WTC11 (cell line): ENCODE data around the gene VPS41. TPM values are rescaled to one million over a fixed set of nuclear protein-coding genes. Genes with fewer than 3 reads are reported as not detected.

Experiments
- ATAC-seq: fragments of 200-7000 bp; cut with Tn5 transposase; 2 replicates; pipeline ENCODE4 v1.10.0; 2021; ENCODE audit warnings: mild to moderate bottlenecking, moderate library complexity
- CTCF ChIA-PET: fragments of 300-600 bp; sonication (Branson Sonifier 250); formaldehyde crosslinking; loops from one replicate; lab custom pipeline; 2021; ENCODE audit warnings: antibody characterized with exemption; lab: Charles Lee
- POLR2A ChIA-PET: fragments of 350-600 bp; sonication (Branson Sonifier 250); formaldehyde crosslinking; loops from one replicate; lab custom pipeline; 2021; ENCODE audit warnings: antibody characterized with exemption; lab: Charles Lee
- DNase-seq: peaks from one replicate; pipeline ENCODE4 v3.0.0; 2021; ENCODE audit warnings: low spot score
- H3K27ac Mint-ChIP-seq: 2 replicates; pipeline ENCODE4 v1.8.0; 2021; ENCODE audit warnings: mixed read lengths
- H3K27me3 Mint-ChIP-seq: 2 replicates; pipeline ENCODE4 v1.8.0; 2021; ENCODE audit warnings: low read depth, mild to moderate bottlenecking, moderate library complexity, mixed read lengths
- H3K36me3 Mint-ChIP-seq: 2 replicates; pipeline ENCODE4 v1.8.0; 2021; ENCODE audit warnings: mixed read lengths
- H3K4me1 Mint-ChIP-seq: 2 replicates; pipeline ENCODE4 v1.8.0; 2022; ENCODE audit warnings: mixed read lengths
- H3K4me3 Mint-ChIP-seq: 2 replicates; pipeline ENCODE4 v1.8.0; 2021; ENCODE audit warnings: mild to moderate bottlenecking, moderate library complexity, mixed read lengths
- H3K9me3 Mint-ChIP-seq: 2 replicates; pipeline ENCODE4 v1.8.0; 2021; ENCODE audit warnings: mixed read lengths
- ARID4B ChIP-seq: sonication (generic); formaldehyde crosslinking; IDR thresholded peaks from 2 replicates; pipeline ENCODE4 v1.8.0; 2023; ENCODE audit warnings: missing genetic modification reagents, mild to moderate bottlenecking, borderline replicate concordance
- ATF3 ChIP-seq: sonication (generic); formaldehyde crosslinking; conservative IDR thresholded peaks from 2 replicates; pipeline ENCODE4 v1.8.1; 2022; ENCODE audit warnings: mild to moderate bottlenecking, missing genetic modification reagents
- CDX4 ChIP-seq: fragments of 250-450 bp; sonication (Bioruptor Pico); IDR thresholded peaks from 2 replicates; pipeline ENCODE4 v1.9.0; 2021; ENCODE audit warnings: moderate library complexity, mild to moderate bottlenecking, inconsistent platforms, borderline replicate concordance
- CREM ChIP-seq: sonication (generic); formaldehyde crosslinking; IDR thresholded peaks from 2 replicates; pipeline ENCODE4 v1.8.1; 2022; ENCODE audit warnings: mild to moderate bottlenecking, missing genetic modification reagents, moderate library complexity
- ELF4 ChIP-seq: sonication (generic); formaldehyde crosslinking; IDR thresholded peaks from 2 replicates; pipeline ENCODE4 v1.8.1; 2022; ENCODE audit warnings: low read depth, mild to moderate bottlenecking, moderate library complexity, missing genetic modification reagents
- IRF2 ChIP-seq: sonication (generic); formaldehyde crosslinking; IDR thresholded peaks from 2 replicates; pipeline ENCODE4 v1.8.0; 2022; ENCODE audit warnings: low read depth, missing genetic modification reagents, borderline replicate concordance
- NFE2L1 ChIP-seq: sonication (generic); formaldehyde crosslinking; IDR thresholded peaks from 2 replicates; pipeline ENCODE4 v1.8.1; 2023; ENCODE audit warnings: missing genetic modification reagents
- NR2C2 ChIP-seq: sonication (generic); formaldehyde crosslinking; IDR thresholded peaks from 2 replicates; pipeline ENCODE4 v1.8.0; 2022; ENCODE audit warnings: mild to moderate bottlenecking, missing genetic modification reagents
- SMAD3 ChIP-seq: sonication (generic); formaldehyde crosslinking; IDR thresholded peaks from 2 replicates; pipeline ENCODE4 v1.8.0; 2022; ENCODE audit warnings: missing genetic modification reagents, mild to moderate bottlenecking, borderline replicate concordance
- TEAD1 ChIP-seq: sonication (generic); formaldehyde crosslinking; IDR thresholded peaks from 2 replicates; pipeline ENCODE4 v1.8.0; 2022; ENCODE audit warnings: mild to moderate bottlenecking, missing genetic modification reagents
- ZNF263 ChIP-seq: sonication (generic); formaldehyde crosslinking; IDR thresholded peaks from 2 replicates; pipeline ENCODE4 v1.8.1; 2022; ENCODE audit warnings: low read depth, mild to moderate bottlenecking, moderate library complexity, missing genetic modification reagents
- ZNF317 ChIP-seq: sonication (generic); formaldehyde crosslinking; IDR thresholded peaks from 2 replicates; pipeline ENCODE4 v1.8.1; 2023; ENCODE audit warnings: low read depth, mild to moderate bottlenecking, moderate library complexity, missing genetic modification reagents, borderline replicate concordance
- ZNF416 ChIP-seq: fragments of 250-450 bp; sonication (Bioruptor Pico); IDR thresholded peaks from 2 replicates; pipeline ENCODE4 v1.9.0; 2021; ENCODE audit warnings: mild to moderate bottlenecking, inconsistent platforms
- ZNF423 ChIP-seq: fragments of 250-450 bp; sonication (Bioruptor Pico); IDR thresholded peaks from 2 replicates; pipeline ENCODE4 v2.1.2; 2022; ENCODE audit warnings: mild to moderate bottlenecking, moderate library complexity
- total RNA-seq: library from RNA; stranded (reverse); gene quantifications from 3 replicates; pipeline ENCODE4 v1.2.3, GENCODE V29; 2021
- TF ChIP-seq, protein P1 (sequence below): sonication (generic); formaldehyde crosslinking; IDR thresholded peaks from 2 replicates; pipeline ENCODE4 v1.8.1; 2023; ENCODE audit warnings: mild to moderate bottlenecking, missing genetic modification reagents
- TF ChIP-seq, protein P2 (sequence below): sonication (generic); formaldehyde crosslinking; IDR thresholded peaks from 2 replicates; pipeline ENCODE4 v1.8.0; 2023; ENCODE audit warnings: mild to moderate bottlenecking, missing genetic modification reagents
- TF ChIP-seq, protein P3 (sequence below): sonication (generic); formaldehyde crosslinking; IDR thresholded peaks from 2 replicates; pipeline ENCODE4 v1.8.1; 2022; ENCODE audit warnings: mild to moderate bottlenecking, moderate library complexity, missing genetic modification reagents
- TF ChIP-seq, protein P4 (sequence below): fragments of 250-450 bp; sonication (Bioruptor Pico); IDR thresholded peaks from 2 replicates; pipeline ENCODE4 v1.9.0; 2021; ENCODE audit warnings: mild to moderate bottlenecking
- TF ChIP-seq, protein P5 (sequence below): fragments of 250-450 bp; sonication (Bioruptor Pico); IDR thresholded peaks from 2 replicates; pipeline ENCODE4 v2.1.2; 2022; ENCODE audit warnings: mild to moderate bottlenecking, moderate library complexity

VPS41 gene
- total RNA-seq, 1 experiment from 2014 or later = 50.3 TPM

DNA sequence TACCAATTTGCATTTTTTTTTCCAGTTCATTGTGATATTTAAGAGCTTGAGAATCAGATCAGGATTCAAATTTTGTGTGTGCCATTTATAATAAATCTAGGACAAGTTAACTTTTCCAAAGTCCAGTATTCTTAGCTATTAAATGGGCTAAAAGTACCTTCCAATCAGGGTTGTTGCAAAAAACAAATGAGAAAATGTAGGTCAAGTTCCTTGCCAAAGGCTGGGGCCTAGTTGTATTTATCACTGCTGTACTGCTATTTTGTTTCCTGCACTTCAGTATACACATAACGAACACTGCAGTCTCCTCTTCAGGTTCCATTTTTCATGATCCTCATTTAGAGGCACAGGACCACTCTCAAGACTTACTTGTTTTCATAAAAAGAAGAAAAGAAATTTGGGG lies 7.4 kb upstream of the VPS41 start:
- H3K36me3 Mint-ChIP-seq = no peaks in the 10 kb centered on the region
- no peak for DNase-seq
- no peaks in the 10 kb centered on the region for H3K27me3 Mint-ChIP-seq
- no peak overlapping the region for H3K4me3 Mint-ChIP-seq
- ChIA-PET CTCF (no interaction called here), POLR2A (no interaction called here)
- no peaks in the 10 kb centered on the region; the same call in 1 of the 2 replicates for H3K9me3 Mint-ChIP-seq
- no peak for ATAC-seq
- H3K27ac Mint-ChIP-seq = no peak overlapping the region
- H3K4me1 Mint-ChIP-seq = no peaks in the 10 kb centered on the region
- TF ChIP-seq ZNF423 (CRISPR knock-in tag) (no peak), ZNF263 (CRISPR knock-in tag) (no peak), NFE2L1 (CRISPR knock-in tag) (no peak), ZNF416 (CRISPR knock-in tag) (no peak)
- TF ChIP-seq, all 79 proteins: peak for 0

GRCh38 chr7:38909870-38910269 lies 879 bp upstream of the VPS41 start:
- H3K4me3 Mint-ChIP-seq = peak overlapping the region; percentile 98; the same call in 1 of the 2 replicates
- H3K4me1 Mint-ChIP-seq = peaks cover 12% of the 10 kb centered on the region
- ATAC-seq (no peak), DNase-seq (no peak)
- H3K36me3 Mint-ChIP-seq = no peaks in the 10 kb centered on the region
- H3K9me3 Mint-ChIP-seq = no peaks in the 10 kb centered on the region; the same call in 1 of the 2 replicates
- ChIA-PET CTCF (interaction anchor here (0.9 to 2.2 kb wide), 5 partner anchors 9 to 541 kb away, joined by 3 to 9 read pairs (median 4); no protein-coding TSS in a partner anchor), POLR2A (interaction anchor here (1.2 kb wide), 1 partner anchor 714 kb away, joined by 3 read pairs; the partner anchor contains the start of gene RALA)
- TF ChIP-seq NR2C2 (no peak), ELF4 (CRISPR knock-in tag) (no peak), SMAD3 (no peak), ATF3 (no peak), TEAD1 (CRISPR knock-in tag) (no peak), CREM (CRISPR knock-in tag) (no peak), ARID4B (CRISPR knock-in tag) (no peak), ZNF317 (CRISPR knock-in tag) (no peak), CDX4 (no peak), IRF2 (CRISPR knock-in tag) (no peak)
- TF ChIP-seq, protein P1, sequence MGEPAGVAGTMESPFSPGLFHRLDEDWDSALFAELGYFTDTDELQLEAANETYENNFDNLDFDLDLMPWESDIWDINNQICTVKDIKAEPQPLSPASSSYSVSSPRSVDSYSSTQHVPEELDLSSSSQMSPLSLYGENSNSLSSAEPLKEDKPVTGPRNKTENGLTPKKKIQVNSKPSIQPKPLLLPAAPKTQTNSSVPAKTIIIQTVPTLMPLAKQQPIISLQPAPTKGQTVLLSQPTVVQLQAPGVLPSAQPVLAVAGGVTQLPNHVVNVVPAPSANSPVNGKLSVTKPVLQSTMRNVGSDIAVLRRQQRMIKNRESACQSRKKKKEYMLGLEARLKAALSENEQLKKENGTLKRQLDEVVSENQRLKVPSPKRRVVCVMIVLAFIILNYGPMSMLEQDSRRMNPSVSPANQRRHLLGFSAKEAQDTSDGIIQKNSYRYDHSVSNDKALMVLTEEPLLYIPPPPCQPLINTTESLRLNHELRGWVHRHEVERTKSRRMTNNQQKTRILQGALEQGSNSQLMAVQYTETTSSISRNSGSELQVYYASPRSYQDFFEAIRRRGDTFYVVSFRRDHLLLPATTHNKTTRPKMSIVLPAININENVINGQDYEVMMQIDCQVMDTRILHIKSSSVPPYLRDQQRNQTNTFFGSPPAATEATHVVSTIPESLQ (CRISPR knock-in tag) = no peak
- TF ChIP-seq, protein P2, sequence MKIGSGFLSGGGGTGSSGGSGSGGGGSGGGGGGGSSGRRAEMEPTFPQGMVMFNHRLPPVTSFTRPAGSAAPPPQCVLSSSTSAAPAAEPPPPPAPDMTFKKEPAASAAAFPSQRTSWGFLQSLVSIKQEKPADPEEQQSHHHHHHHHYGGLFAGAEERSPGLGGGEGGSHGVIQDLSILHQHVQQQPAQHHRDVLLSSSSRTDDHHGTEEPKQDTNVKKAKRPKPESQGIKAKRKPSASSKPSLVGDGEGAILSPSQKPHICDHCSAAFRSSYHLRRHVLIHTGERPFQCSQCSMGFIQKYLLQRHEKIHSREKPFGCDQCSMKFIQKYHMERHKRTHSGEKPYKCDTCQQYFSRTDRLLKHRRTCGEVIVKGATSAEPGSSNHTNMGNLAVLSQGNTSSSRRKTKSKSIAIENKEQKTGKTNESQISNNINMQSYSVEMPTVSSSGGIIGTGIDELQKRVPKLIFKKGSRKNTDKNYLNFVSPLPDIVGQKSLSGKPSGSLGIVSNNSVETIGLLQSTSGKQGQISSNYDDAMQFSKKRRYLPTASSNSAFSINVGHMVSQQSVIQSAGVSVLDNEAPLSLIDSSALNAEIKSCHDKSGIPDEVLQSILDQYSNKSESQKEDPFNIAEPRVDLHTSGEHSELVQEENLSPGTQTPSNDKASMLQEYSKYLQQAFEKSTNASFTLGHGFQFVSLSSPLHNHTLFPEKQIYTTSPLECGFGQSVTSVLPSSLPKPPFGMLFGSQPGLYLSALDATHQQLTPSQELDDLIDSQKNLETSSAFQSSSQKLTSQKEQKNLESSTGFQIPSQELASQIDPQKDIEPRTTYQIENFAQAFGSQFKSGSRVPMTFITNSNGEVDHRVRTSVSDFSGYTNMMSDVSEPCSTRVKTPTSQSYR (CRISPR knock-in tag) = no peak
- TF ChIP-seq, protein P3, sequence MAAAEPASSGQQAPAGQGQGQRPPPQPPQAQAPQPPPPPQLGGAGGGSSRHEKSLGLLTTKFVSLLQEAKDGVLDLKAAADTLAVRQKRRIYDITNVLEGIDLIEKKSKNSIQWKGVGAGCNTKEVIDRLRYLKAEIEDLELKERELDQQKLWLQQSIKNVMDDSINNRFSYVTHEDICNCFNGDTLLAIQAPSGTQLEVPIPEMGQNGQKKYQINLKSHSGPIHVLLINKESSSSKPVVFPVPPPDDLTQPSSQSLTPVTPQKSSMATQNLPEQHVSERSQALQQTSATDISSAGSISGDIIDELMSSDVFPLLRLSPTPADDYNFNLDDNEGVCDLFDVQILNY (CRISPR knock-in tag) = no peak
- TF ChIP-seq, protein P4, sequence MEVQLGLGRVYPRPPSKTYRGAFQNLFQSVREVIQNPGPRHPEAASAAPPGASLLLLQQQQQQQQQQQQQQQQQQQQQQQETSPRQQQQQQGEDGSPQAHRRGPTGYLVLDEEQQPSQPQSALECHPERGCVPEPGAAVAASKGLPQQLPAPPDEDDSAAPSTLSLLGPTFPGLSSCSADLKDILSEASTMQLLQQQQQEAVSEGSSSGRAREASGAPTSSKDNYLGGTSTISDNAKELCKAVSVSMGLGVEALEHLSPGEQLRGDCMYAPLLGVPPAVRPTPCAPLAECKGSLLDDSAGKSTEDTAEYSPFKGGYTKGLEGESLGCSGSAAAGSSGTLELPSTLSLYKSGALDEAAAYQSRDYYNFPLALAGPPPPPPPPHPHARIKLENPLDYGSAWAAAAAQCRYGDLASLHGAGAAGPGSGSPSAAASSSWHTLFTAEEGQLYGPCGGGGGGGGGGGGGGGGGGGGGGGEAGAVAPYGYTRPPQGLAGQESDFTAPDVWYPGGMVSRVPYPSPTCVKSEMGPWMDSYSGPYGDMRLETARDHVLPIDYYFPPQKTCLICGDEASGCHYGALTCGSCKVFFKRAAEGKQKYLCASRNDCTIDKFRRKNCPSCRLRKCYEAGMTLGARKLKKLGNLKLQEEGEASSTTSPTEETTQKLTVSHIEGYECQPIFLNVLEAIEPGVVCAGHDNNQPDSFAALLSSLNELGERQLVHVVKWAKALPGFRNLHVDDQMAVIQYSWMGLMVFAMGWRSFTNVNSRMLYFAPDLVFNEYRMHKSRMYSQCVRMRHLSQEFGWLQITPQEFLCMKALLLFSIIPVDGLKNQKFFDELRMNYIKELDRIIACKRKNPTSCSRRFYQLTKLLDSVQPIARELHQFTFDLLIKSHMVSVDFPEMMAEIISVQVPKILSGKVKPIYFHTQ = no peak
- TF ChIP-seq, protein P5, sequence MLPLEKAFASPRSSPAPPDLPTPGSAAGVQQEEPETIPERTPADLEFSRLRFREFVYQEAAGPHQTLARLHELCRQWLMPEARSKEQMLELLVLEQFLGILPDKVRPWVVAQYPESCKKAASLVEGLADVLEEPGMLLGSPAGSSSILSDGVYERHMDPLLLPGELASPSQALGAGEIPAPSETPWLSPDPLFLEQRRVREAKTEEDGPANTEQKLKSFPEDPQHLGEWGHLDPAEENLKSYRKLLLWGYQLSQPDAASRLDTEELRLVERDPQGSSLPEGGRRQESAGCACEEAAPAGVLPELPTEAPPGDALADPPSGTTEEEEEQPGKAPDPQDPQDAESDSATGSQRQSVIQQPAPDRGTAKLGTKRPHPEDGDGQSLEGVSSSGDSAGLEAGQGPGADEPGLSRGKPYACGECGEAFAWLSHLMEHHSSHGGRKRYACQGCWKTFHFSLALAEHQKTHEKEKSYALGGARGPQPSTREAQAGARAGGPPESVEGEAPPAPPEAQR (CRISPR knock-in tag) = no peak
- no peak overlapping the region for H3K27ac Mint-ChIP-seq
- no peaks in the 10 kb centered on the region for H3K27me3 Mint-ChIP-seq
